Fibroblast of villous mesenchyme (primary cell): ENCODE data around the gene PBX1. TPM values are rescaled to one million over a fixed set of nuclear protein-coding genes. Genes with fewer than 3 reads are reported as not detected.
A peak's percentile ranks its signal among the peaks of the same experiment; 100 is the strongest.

Source experiments
- DNase-seq: peaks from one replicate; pipeline ENCODE4 v3.0.0-alpha.2; 2010; ENCODE audit warnings: low read depth
- H3K4me3 ChIP-seq: 2 replicates; pipeline ENCODE4 v1.5.1; 2011; ENCODE audit warnings: low read depth, mild to moderate bottlenecking, low read length
- total RNA-seq: library from RNA; depleted of rRNA; stranded (reverse); fragments of >200 nt; gene quantifications from 2 replicates; pipeline ENCODE4 v1.2.3, GENCODE V29; 2012
- TF ChIP-seq, protein P1 (sequence below): IDR thresholded peaks from 2 replicates; pipeline ENCODE4 v1.5.1; 2012; ENCODE audit warnings: low read depth, mild to moderate bottlenecking, low read length; ENCODE audit not compliant: insufficient read depth

The PBX1 gene
- total RNA-seq, 1 donor = 67.4 TPM

GRCh38 chr1:164771619-164772361 lies 212.8 kb downstream of the PBX1 start:
- H3K4me3 ChIP-seq = no peak overlapping the region
- peak; percentile 93 for DNase-seq
- TF ChIP-seq, protein P1, sequence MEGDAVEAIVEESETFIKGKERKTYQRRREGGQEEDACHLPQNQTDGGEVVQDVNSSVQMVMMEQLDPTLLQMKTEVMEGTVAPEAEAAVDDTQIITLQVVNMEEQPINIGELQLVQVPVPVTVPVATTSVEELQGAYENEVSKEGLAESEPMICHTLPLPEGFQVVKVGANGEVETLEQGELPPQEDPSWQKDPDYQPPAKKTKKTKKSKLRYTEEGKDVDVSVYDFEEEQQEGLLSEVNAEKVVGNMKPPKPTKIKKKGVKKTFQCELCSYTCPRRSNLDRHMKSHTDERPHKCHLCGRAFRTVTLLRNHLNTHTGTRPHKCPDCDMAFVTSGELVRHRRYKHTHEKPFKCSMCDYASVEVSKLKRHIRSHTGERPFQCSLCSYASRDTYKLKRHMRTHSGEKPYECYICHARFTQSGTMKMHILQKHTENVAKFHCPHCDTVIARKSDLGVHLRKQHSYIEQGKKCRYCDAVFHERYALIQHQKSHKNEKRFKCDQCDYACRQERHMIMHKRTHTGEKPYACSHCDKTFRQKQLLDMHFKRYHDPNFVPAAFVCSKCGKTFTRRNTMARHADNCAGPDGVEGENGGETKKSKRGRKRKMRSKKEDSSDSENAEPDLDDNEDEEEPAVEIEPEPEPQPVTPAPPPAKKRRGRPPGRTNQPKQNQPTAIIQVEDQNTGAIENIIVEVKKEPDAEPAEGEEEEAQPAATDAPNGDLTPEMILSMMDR = no peak

- TF ChIP-seq, protein P1 = no peak
- no peak overlapping the region for H3K4me3 ChIP-seq
- DNase-seq = peak; percentile 94
Observed at GRCh38 chr1:164772635-164773034, 213.7 kb downstream of the PBX1 start.

GRCh38 chr1:164773102-164773501 lies 214.1 kb downstream of the PBX1 start:
- TF ChIP-seq, protein P1 = no peak

DNA sequence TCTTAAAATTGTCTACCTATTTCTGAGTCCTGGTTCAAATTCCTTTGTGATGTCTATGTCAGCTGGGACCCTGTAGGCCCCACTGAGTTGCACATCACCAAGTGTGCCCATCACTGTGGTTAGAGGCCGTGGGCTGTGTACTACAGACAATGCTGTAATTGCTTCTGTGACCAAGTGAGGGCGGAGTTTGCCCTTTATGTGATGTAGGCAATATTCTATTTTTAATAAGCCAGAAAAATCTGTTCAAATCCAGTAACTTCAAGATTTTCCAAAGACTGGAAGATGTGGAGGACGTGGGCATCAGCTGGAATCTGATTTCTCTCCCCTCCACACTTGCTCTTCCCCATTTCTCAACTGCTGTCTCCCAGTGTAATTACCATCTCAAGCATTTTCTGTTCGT lies 215.4 kb downstream of the PBX1 start:
- no peak for DNase-seq
- no peak overlapping the region for H3K4me3 ChIP-seq
- TF ChIP-seq, protein P1 = no peak

More at GRCh38 chr1:164773102-164773501, 214.1 kb downstream of the PBX1 start:
- no peak overlapping the region for H3K4me3 ChIP-seq
- no peak for DNase-seq

DNA sequence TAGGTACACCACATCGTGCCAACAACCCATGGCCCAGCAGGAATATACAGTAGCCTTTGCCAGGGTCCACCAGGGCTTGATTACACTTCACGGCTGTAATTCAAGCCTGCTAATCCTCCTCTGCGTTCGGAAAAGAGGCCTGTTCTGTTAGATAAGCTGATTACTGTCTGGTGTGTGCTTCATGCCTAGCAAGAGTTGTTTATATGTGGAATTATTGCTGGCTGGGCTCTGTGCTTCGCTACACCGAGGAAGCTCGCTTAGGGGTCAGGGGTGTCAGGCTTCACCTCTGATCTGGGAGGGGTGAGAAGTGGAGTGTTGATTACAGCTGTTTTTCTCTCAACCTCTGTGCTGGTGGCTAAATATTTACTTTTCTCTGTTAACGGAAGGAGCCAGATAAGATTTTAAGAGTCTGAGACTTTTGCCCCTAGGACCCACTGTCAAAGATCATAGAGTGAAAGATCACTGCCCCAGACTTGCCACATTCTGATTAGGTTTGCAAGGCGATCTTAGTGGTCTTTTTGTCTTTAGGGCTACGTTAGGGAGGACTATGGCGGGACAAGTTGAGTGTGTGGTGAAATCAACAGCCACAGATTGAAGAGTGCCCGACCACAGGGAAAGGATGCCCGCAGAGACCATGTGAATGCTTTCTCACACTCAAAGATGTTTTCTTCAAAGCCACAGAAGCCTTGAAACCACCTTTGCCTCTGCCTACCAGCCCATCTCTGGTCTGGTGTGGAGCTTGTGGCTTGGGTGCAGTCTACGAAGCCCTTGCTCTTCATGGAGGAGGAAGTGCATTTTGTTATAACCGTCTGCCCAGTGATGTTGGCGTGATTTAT lies 216.1 kb downstream of the PBX1 start:
- TF ChIP-seq, protein P1 = no peak
- peak; percentile 98 for DNase-seq
- H3K4me3 ChIP-seq = no peak overlapping the region

GRCh38 chr1:164777518-164777917 lies 218.5 kb downstream of the PBX1 start:
- DNase-seq = no peak
- no peak overlapping the region for H3K4me3 ChIP-seq
- TF ChIP-seq, protein P1 = no peak
